HL-60/S4 (cell line): ENCODE measurements around the gene MRC2.

ENCODE experiments used
- in situ Hi-C: fragments of 300-500 bp; cut with MboI; formaldehyde crosslinking; loops from 2 replicates; pipeline ENCODE4 v1.14.3; 2022; ENCODE audit warnings: low sequenced_read_pairs

The MRC2 gene

GRCh38 chr17:62660629-62661118, 33.2 kb downstream of the MRC2 start:
- in situ Hi-C loops, result no loop called here

GRCh38 chr17:62661337-62661736, 33.9 kb downstream of the MRC2 start:
- in situ Hi-C loops, result no loop called here

- in situ Hi-C loops, result no loop called here
Observed at GRCh38 chr17:62662855-62663254, 35.4 kb downstream of the MRC2 start.

GRCh38 chr17:62663304-62663703, 35.8 kb downstream of the MRC2 start:
- in situ Hi-C loops, result no loop called here

- in situ Hi-C loops, result no loop called here
Observed at GRCh38 chr17:62664336-62665120, 37.1 kb downstream of the MRC2 start.

GRCh38 chr17:62665599-62665998, 38.1 kb downstream of the MRC2 start:
- in situ Hi-C loops, result no loop called here

- in situ Hi-C loops, result no loop called here
Observed at GRCh38 chr17:62666061-62666800, 38.8 kb downstream of the MRC2 start.

GRCh38 chr17:62666801-62667591, 39.5 kb downstream of the MRC2 start:
- in situ Hi-C loops, result no loop called here

GRCh38 chr17:62668091-62668804, 40.8 kb downstream of the MRC2 start:
- in situ Hi-C loops, result no loop called here

GRCh38 chr17:62670202-62670821, 42.8 kb downstream of the MRC2 start:
- in situ Hi-C loops, result no loop called here

- in situ Hi-C loops, result no loop called here
Observed at GRCh38 chr17:62671553-62671952, 44.1 kb downstream of the MRC2 start.

- in situ Hi-C loops, result no loop called here
Observed at GRCh38 chr17:62672957-62673356, 45.5 kb downstream of the MRC2 start.

GRCh38 chr17:62673614-62674362, 46.3 kb downstream of the MRC2 start:
- in situ Hi-C loops, result no loop called here

- in situ Hi-C loops, result no loop called here
Observed at GRCh38 chr17:62674363-62674739, 46.9 kb downstream of the MRC2 start.

GRCh38 chr17:62674841-62675240, 47.4 kb downstream of the MRC2 start:
- in situ Hi-C loops, result no loop called here

GRCh38 chr17:62675260-62675659, 47.8 kb downstream of the MRC2 start:
- in situ Hi-C loops, result no loop called here

GRCh38 chr17:62675701-62676100, 48.2 kb downstream of the MRC2 start:
- in situ Hi-C loops, result no loop called here

- in situ Hi-C loops, result no loop called here
Observed at GRCh38 chr17:62676231-62676943, 48.9 kb downstream of the MRC2 start.
